ENCODE data around the gene SYNGR3.

SYNGR3 gene

GRCh38 chr16:1950559-1950958 is 39.2 kb upstream of the SYNGR3 start:
- no peak for TF ChIP-seq FOXP2 (optimal IDR thresholded peaks at IDR 0.05; ENCODE audit: borderline replicate concordance, extremely low read depth, extremely low read length, insufficient read depth)
- no peak for TF ChIP-seq REST (IDR thresholded peaks at IDR 0.05; ENCODE audit: insufficient read depth in 1 of 2, low read depth in 2 of 2, low read length in 2 of 2)
- no peak for TF ChIP-seq POLR2AphosphoS5 (IDR thresholded peaks at IDR 0.05; ENCODE audit: low read depth, low read length)
- TF ChIP-seq SIN3A (IDR thresholded peaks at IDR 0.05; ENCODE audit: borderline replicate concordance, insufficient read depth, low read length): no peak
- TF ChIP-seq TAF1 (IDR thresholded peaks at IDR 0.05; ENCODE audit: borderline replicate concordance, insufficient read depth, low read length): no peak

DNA sequence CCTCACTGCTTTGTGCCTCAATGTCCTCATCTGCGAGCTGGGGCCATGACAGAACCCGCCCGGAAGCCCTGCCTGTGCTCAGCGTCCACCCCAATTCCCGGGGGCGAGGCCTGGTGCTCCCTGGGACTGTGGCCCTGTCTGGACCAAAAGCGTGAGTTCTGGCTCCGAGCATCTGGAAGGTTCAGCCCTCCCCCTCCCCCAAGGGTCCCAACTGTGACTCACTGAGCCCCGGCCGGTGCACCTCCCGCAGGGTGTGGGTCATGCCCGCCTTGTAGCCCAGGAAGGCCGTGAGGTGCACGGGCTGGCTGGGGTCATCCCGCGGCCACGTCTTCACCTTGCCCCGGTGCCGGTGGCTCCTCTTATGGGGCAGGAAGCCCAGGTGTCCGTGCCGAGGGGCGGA is 36.0 kb upstream of the SYNGR3 start:
- TF ChIP-seq POLR2AphosphoS5 (IDR thresholded peaks at IDR 0.05; ENCODE audit: low read depth, low read length): no peak
- no peak for TF ChIP-seq FOXP2 (optimal IDR thresholded peaks at IDR 0.05; ENCODE audit: borderline replicate concordance, extremely low read depth, extremely low read length, insufficient read depth)
- TF ChIP-seq TAF1 (IDR thresholded peaks at IDR 0.05; ENCODE audit: borderline replicate concordance, insufficient read depth, low read length): no peak
- TF ChIP-seq SIN3A (IDR thresholded peaks at IDR 0.05; ENCODE audit: borderline replicate concordance, insufficient read depth, low read length): no peak
- no peak for TF ChIP-seq REST (IDR thresholded peaks at IDR 0.05; ENCODE audit: insufficient read depth in 1 of 2, low read depth in 2 of 2, low read length in 2 of 2)

GRCh38 chr16:1958715-1959268 is 31.0 kb upstream of the SYNGR3 start:
- TF ChIP-seq FOXP2 (optimal IDR thresholded peaks at IDR 0.05; ENCODE audit: borderline replicate concordance, extremely low read depth, extremely low read length, insufficient read depth) (no peak), POLR2AphosphoS5 (IDR thresholded peaks at IDR 0.05; ENCODE audit: low read depth, low read length) (no peak), TAF1 (IDR thresholded peaks at IDR 0.05; ENCODE audit: borderline replicate concordance, insufficient read depth, low read length) (no peak), REST (IDR thresholded peaks at IDR 0.05; ENCODE audit: insufficient read depth in 1 of 2, low read depth in 2 of 2, low read length in 2 of 2) (no peak), SIN3A (IDR thresholded peaks at IDR 0.05; ENCODE audit: borderline replicate concordance, insufficient read depth, low read length) (no peak)

DNA sequence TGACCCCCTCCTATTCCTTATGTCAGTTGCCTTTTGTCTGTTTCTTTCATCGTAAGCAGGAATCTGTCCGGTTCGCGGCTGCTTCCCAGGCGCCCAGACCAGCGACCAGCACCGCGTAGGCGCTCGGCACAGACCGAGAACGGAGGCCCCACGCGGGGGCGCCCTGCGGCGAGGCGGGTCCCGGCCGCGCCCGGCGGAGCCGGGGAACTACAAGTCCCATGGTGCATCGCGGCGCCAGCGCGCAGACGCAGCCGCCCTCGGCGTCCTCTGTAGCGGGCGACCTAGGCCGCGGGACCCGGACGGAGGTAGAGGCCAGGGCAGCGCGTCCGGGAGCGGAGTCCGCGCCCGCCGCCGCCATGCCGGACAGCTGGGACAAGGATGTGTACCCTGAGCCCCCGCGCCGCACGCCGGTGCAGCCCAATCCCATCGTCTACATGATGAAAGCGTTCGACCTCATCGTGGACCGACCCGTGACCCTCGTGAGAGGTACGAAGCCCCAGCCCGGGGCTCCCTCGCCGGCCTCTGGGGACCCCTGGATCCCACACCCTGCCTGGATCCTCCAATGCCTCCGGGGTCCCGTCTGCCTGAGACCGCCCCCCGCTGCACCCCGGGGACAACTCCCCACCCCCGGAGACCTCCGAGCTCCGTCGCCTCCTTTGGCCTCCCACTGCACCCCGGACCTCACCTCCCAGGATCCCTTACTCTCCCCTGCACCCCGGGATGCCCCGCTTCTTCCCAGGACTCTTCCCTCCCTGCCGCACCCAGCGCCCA is 30.3 kb upstream of the SYNGR3 start, which contains the start of gene NDUFB10:
NDUFB10 (plus strand) TSS at position 270 of the 771 bp plus-strand sequence; CDS start at position 357, 87 bp downstream.
- TF ChIP-seq POLR2AphosphoS5 (IDR thresholded peaks at IDR 0.05; ENCODE audit: low read depth, low read length) (peak; percentile 89), SIN3A (IDR thresholded peaks at IDR 0.05; ENCODE audit: borderline replicate concordance, insufficient read depth, low read length) (no peak), FOXP2 (optimal IDR thresholded peaks at IDR 0.05; ENCODE audit: borderline replicate concordance, extremely low read depth, extremely low read length, insufficient read depth) (no peak), TAF1 (IDR thresholded peaks at IDR 0.05; ENCODE audit: borderline replicate concordance, insufficient read depth, low read length) (peak; percentile 86), REST (IDR thresholded peaks at IDR 0.05; ENCODE audit: insufficient read depth in 1 of 2, low read depth in 2 of 2, low read length in 2 of 2) (peak; percentile 21 to 36; a peak in 1 of 4 replicates)

Data from PFSK-1 (cell line).